HCT116 (cell line): Measurements from ENCODE around the gene HNRNPH1.
"Not testable (repeated sequence)": the region's sequence is repeated elsewhere in the genome, so short reads cannot be mapped to it uniquely, and the experiment has no call there.

ENCODE experiments used
- CTCF ChIP-seq, 3 experiments: fragments of 200-600 bp in 1 of 3; sonication (generic) in 1 of 3; IDR thresholded peaks in 2 of 3; conservative IDR thresholded peaks in 1 of 3; 2 replicates each; pipeline ENCODE4 v1.5.1; 2012 to 2017; ENCODE audit warnings: low read depth in 2 of 3, low read length in 2 of 3, antibody characterized with exemption in 1 of 3, borderline replicate concordance in 1 of 3, control low read depth in 1 of 3, mild to moderate bottlenecking in 1 of 3, mixed read lengths in 1 of 3, mixed run types in 1 of 3, moderate library complexity in 1 of 3; ENCODE audit not compliant: insufficient read depth in 1 of 3
- EZH2 ChIP-seq: fragments of 200-600 bp; sonication (generic); IDR thresholded peaks from 2 replicates; pipeline ENCODE4 v1.6.1; 2017; ENCODE audit warnings: antibody characterized with exemption, mixed run types
- EZH2phosphoT487 ChIP-seq: fragments of 200-600 bp; IDR thresholded peaks from 2 replicates; pipeline ENCODE4 v1.6.1; 2018; ENCODE audit warnings: antibody characterized with exemption, borderline replicate concordance
- SRF ChIP-seq: IDR thresholded peaks from 2 replicates; pipeline ENCODE4 v1.6.1; 2012; ENCODE audit warnings: low read depth
- ZBTB33 ChIP-seq: IDR thresholded peaks from 2 replicates; pipeline ENCODE4 v1.6.1; 2011; ENCODE audit warnings: mild to moderate bottlenecking, low read length, moderate library complexity; ENCODE audit not compliant: insufficient replicate concordance; ENCODE audit errors: extremely low read depth

- TF ChIP-seq SRF; CTCF (IDR thresholded peaks at IDR 0.05 in 2 of 3, conservative IDR thresholded peaks at IDR 0.05 in 1 of 3; ENCODE audit: borderline replicate concordance in 1 of 3, insufficient read depth in 1 of 3, low read depth in 2 of 3, low read length in 2 of 3); EZH2; EZH2phosphoT487; ZBTB33: not testable (repeated sequence)
Observed at GRCh38 chr5:179642626-179643025, 19.2 kb upstream of the HNRNPH1 start.
